ENCODE measurements around the gene SMIM44.

DNA sequence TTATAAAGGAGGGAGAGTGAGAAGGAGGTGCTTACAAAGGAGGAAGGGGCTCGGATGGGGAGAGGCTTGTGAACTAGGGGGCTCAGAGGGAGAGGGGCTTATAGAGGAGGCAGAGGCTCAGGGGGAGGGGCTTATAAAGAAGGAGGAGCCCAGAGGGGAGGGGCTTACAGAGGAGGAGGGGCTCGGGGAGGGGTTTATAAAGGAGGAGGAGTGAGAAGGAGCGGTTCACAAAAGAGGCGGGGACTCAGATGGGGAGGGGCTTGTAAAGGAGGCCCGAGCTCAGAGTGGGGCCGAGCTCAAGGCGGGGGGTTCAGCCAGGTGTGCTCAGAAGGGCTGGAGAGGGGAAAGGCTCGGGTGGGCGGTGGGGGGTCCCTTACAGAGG, 3.4 kb downstream of the SMIM44 start:
- no peak for TF ChIP-seq RARB (CRISPR knock-in tag; IDR thresholded peaks at IDR 0.05)
- TF ChIP-seq TOX (CRISPR knock-in tag; IDR thresholded peaks at IDR 0.05; ENCODE audit: borderline replicate concordance), result no peak
- TF ChIP-seq ARNTL (CRISPR knock-in tag; IDR thresholded peaks at IDR 0.05; ENCODE audit: borderline replicate concordance, low read depth), result no peak
- TF ChIP-seq, protein P1, sequence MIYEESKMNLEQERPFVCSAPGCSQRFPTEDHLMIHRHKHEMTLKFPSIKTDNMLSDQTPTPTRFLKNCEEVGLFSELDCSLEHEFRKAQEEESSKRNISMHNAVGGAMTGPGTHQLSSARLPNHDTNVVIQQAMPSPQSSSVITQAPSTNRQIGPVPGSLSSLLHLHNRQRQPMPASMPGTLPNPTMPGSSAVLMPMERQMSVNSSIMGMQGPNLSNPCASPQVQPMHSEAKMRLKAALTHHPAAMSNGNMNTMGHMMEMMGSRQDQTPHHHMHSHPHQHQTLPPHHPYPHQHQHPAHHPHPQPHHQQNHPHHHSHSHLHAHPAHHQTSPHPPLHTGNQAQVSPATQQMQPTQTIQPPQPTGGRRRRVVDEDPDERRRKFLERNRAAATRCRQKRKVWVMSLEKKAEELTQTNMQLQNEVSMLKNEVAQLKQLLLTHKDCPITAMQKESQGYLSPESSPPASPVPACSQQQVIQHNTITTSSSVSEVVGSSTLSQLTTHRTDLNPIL (CRISPR knock-in tag; IDR thresholded peaks at IDR 0.05; ENCODE audit: low read depth), result no peak
- TF ChIP-seq BACH2 (CRISPR knock-in tag; IDR thresholded peaks at IDR 0.05; ENCODE audit: borderline replicate concordance), result no peak
- TF ChIP-seq ZC3H10 (CRISPR knock-in tag; IDR thresholded peaks at IDR 0.05), result no peak

Data from SK-N-SH treated with all-trans-retinoic acid at 6 μM for 48 hours (cell line).